Effector memory CD4-positive, alpha-beta T cell (primary cell): ENCODE data around the gene HCN2.

Experiments
- DNase-seq, 3 donors: peaks; one replicate each; pipeline ENCODE4 v3.0.0-alpha.2; 2020
- H3K27ac ChIP-seq: 2 replicates; pipeline ENCODE4 v1.7.0; 2013; ENCODE audit warnings: mild to moderate bottlenecking, low read length, moderate library complexity; ENCODE audit not compliant: insufficient read depth, poor library complexity, severe bottlenecking
- H3K27me3 ChIP-seq: replicated peaks from 2 replicates; pipeline ENCODE4 v1.7.0; 2013; ENCODE audit warnings: mild to moderate bottlenecking, low read length; ENCODE audit not compliant: insufficient read depth, control insufficient read depth, poor library complexity, severe bottlenecking
- H3K36me3 ChIP-seq: 2 replicates; pipeline ENCODE4 v1.7.0; 2013; ENCODE audit warnings: mild to moderate bottlenecking, low read length, moderate library complexity; ENCODE audit not compliant: control insufficient read depth, insufficient read depth
- H3K4me1 ChIP-seq: 2 replicates; pipeline ENCODE4 v1.7.0; 2013; ENCODE audit warnings: low read length, mild to moderate bottlenecking; ENCODE audit not compliant: control insufficient read depth, insufficient read depth, poor library complexity, severe bottlenecking
- H3K4me3 ChIP-seq: 2 replicates; pipeline ENCODE4 v1.7.0; 2013; ENCODE audit warnings: low read length, low read depth, mild to moderate bottlenecking; ENCODE audit not compliant: insufficient read depth, poor library complexity, severe bottlenecking
- H3K9me3 ChIP-seq: 2 replicates; pipeline ENCODE4 v1.7.0; 2013; ENCODE audit warnings: mild to moderate bottlenecking, low read length, moderate library complexity; ENCODE audit not compliant: control insufficient read depth

The HCN2 gene

GRCh38 chr19:613732-614567, 24.3 kb downstream of the HCN2 start:
- DNase-seq: no peak
- Histone ChIP-seq H3K27ac (no peak overlapping the region), H3K4me3 (no peak overlapping the region), H3K27me3 (no peaks in the 10 kb centered on the region), H3K4me1 (peaks cover 21% of the 10 kb centered on the region), H3K36me3 (peaks cover 16% of the 10 kb centered on the region), H3K9me3 (no peaks in the 10 kb centered on the region)

- peaks cover 10% of the 10 kb centered on the region for H3K4me1 ChIP-seq
- no peaks in the 10 kb centered on the region for H3K9me3 ChIP-seq
- H3K4me3 ChIP-seq: no peak overlapping the region
- no peak overlapping the region for H3K27ac ChIP-seq
- peaks cover 31% of the 10 kb centered on the region for H3K36me3 ChIP-seq
- no peak for DNase-seq
- H3K27me3 ChIP-seq: no peaks in the 10 kb centered on the region
Measured at GRCh38 chr19:615619-616018, 25.9 kb downstream of the HCN2 start.

DNA sequence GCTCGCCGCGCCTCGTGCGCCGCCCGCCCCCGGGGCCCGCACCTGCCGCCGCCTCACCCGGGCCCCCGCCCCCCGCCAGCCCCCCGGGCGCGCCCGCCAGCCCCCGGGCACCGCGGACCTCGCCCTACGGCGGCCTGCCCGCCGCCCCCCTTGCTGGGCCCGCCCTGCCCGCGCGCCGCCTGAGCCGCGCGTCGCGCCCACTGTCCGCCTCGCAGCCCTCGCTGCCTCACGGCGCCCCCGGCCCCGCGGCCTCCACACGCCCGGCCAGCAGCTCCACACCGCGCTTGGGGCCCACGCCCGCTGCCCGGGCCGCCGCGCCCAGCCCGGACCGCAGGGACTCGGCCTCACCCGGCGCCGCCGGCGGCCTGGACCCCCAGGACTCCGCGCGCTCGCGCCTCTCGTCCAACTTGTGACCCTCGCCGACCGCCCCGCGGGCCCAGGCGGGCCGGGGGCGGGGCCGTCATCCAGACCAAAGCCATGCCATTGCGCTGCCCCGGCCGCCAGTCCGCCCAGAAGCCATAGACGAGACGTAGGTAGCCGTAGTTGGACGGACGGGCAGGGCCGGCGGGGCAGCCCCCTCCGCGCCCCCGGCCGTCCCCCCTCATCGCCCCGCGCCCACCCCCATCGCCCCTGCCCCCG, 26.5 kb downstream of the HCN2 start:
- Histone ChIP-seq H3K36me3 (peaks cover 31% of the 10 kb centered on the region), H3K27ac (no peak overlapping the region), H3K27me3 (no peaks in the 10 kb centered on the region), H3K9me3 (no peaks in the 10 kb centered on the region), H3K4me1 (peaks cover 5% of the 10 kb centered on the region), H3K4me3 (no peak overlapping the region)
- no peak for DNase-seq

DNA sequence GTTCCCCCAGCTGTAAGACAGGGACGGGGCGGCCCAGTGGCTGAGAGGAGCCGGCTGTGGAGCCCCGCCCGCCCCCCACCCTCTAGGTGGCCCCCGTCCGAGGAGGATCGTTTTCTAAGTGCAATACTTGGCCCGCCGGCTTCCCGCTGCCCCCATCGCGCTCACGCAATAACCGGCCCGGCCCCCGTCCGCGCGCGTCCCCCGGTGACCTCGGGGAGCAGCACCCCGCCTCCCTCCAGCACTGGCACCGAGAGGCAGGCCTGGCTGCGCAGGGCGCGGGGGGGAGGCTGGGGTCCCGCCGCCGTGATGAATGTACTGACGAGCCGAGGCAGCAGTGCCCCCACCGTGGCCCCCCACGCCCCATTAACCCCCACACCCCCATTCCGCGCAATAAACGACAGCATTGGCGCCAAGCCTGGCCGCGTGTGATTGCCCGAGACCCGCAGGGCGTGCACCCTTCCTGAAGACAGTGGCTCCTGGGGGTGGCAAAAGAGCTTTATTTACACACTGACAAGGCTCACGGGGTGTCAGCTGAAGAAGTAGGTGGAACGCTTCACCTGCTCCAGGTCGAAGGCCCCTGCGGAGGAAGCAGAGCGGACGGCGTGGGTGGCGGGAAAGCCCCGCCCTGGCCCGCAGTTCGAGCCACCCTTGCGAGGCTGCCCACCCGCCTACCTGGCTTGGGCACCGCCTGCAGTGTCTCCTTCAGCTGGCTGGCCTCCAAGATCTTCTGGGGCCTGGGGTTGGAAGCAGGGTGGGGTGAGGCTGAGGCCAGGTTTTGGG, 27.3 kb downstream of the HCN2 start:
- no peaks in the 10 kb centered on the region for H3K27me3 ChIP-seq
- DNase-seq: no peak
- peaks cover 36% of the 10 kb centered on the region for H3K36me3 ChIP-seq
- no peaks in the 10 kb centered on the region for H3K9me3 ChIP-seq
- no peaks in the 10 kb centered on the region for H3K4me1 ChIP-seq
- H3K27ac ChIP-seq: no peak overlapping the region
- no peak overlapping the region for H3K4me3 ChIP-seq

- DNase-seq: no peak
- H3K4me3 ChIP-seq: no peak overlapping the region
- H3K36me3 ChIP-seq: peaks cover 43% of the 10 kb centered on the region
Measured at GRCh38 chr19:617551-618246, 28.0 kb downstream of the HCN2 start.

DNA sequence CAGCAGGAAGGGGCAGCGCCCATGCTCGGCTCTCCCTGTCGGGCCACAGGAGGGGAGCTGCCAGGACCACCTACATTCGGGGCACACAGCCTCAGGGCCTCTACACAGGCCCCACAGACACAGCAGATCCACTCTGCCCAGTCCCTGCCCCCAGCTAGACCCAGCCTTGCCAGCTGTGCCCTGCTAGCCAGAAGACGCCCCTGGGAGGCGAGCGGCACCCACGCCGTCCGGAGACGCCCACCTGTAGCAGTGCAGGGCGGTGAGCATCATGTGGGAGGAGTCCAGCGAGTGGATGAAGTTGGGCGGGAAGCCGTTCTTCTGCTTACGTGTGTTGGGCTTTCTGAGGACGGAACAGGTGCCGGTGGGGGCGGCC, 28.6 kb downstream of the HCN2 start:
- Histone ChIP-seq H3K36me3 (peaks cover 48% of the 10 kb centered on the region), H3K4me1 (no peaks in the 10 kb centered on the region), H3K9me3 (no peaks in the 10 kb centered on the region), H3K27ac (no peak overlapping the region), H3K27me3 (no peaks in the 10 kb centered on the region), H3K4me3 (no peak overlapping the region)
- DNase-seq: no peak

More at GRCh38 chr19:617551-618246, 28.0 kb downstream of the HCN2 start:
- H3K27ac ChIP-seq: no peak overlapping the region
- no peaks in the 10 kb centered on the region for H3K9me3 ChIP-seq
- H3K4me1 ChIP-seq: no peaks in the 10 kb centered on the region
- no peaks in the 10 kb centered on the region for H3K27me3 ChIP-seq

DNA sequence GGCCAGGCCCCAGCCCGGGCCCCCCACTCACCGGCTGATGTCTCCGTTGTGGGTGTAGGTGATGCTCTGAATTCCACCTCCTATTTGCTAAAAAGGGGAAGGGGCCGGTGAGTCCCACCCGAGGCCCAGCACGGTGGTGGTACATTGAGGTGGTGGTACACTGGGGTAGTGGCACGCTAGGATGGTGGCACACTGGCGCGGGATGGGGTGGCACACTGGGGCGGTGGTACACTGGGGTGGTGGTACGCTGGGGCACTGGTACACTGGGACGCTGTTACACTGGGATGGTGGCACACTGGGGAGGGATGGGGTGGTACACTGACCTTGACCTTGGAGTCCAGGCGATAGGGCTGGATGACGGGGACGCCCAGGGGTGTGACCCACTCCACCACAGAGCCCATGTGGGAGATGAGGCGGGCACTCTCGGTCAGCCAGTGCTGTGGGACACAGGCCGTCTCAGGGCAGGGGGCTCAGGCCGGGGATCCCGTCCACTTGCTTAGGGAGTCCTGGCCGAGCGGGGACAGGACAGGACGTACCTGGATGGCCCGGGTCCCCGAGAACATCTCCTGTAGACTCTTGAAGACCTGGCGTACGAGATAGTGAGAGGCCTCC, 29.1 kb downstream of the HCN2 start:
- H3K9me3 ChIP-seq: no peaks in the 10 kb centered on the region
- no peak for DNase-seq
- no peaks in the 10 kb centered on the region for H3K27me3 ChIP-seq
- no peak overlapping the region for H3K27ac ChIP-seq
- H3K4me1 ChIP-seq: no peaks in the 10 kb centered on the region
- peaks cover 53% of the 10 kb centered on the region for H3K36me3 ChIP-seq
- H3K4me3 ChIP-seq: no peak overlapping the region

DNA sequence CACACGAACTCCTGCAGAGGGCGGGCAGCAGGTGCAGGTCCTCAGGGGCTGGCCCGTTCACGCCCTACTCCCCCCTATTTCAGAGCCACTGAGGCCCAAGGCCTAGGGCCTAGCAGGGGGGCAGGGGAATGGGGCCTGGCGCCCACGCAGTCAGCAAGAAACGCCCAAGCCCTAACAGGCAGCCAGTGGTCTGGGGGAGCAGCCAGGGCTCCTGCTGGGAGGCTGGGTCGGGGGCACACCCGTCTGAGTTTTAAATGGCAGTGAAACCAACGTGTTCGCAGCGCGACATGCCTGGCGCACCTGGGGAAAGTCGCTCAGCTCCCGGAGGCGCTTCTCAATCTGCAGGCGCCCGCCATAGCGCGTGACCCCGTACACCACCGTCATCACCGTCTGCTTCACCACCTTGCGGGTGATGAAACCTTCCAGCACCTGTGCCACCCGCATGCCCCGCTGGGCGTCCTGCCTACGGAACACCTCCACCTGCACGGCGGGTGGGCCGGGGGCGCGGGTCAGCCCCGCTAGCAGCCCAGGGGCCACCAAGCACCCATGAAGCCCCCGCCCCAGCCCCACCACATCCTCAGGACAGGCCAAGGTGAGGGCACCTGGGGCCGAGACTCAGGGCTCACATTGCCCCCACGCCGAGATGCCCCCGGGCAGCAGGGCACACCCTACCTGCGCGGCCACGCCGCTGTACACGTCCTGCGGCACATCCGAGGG, 29.8 kb downstream of the HCN2 start:
- DNase-seq: no peak
- Histone ChIP-seq H3K36me3 (peaks cover 59% of the 10 kb centered on the region), H3K27me3 (no peaks in the 10 kb centered on the region), H3K9me3 (no peaks in the 10 kb centered on the region), H3K4me3 (no peak overlapping the region), H3K27ac (no peak overlapping the region), H3K4me1 (no peaks in the 10 kb centered on the region)
